H9 (cell line): ENCODE results near the gene PPP2R5B. TPM values are rescaled to one million over a fixed set of nuclear protein-coding genes. Genes with fewer than 3 reads are reported as not detected.

ENCODE experiments used
- DNase-seq: peaks from one replicate; pipeline ENCODE4 v3.0.0-alpha.2; 2017
- H2AFZ ChIP-seq: one replicate; pipeline ENCODE4 v1.6.1; 2013; ENCODE audit warnings: mild to moderate bottlenecking, low read length, control low read depth, moderate library complexity
- H2AK5ac ChIP-seq: 2 replicates; pipeline ENCODE4 v1.6.1; 2013; ENCODE audit warnings: low read length, control low read depth, mixed read lengths; ENCODE audit not compliant: insufficient read length
- H2BK120ac ChIP-seq: one replicate; pipeline ENCODE4 v1.6.1; 2013; ENCODE audit warnings: low read depth, mild to moderate bottlenecking, low read length, control low read depth, inconsistent platforms; ENCODE audit not compliant: poor library complexity, severe bottlenecking
- H2BK12ac ChIP-seq: 2 replicates; pipeline ENCODE4 v1.6.1; 2013; ENCODE audit warnings: low read length, control low read depth, mixed read lengths, low read depth; ENCODE audit not compliant: insufficient read length
- H2BK15ac ChIP-seq: 2 replicates; pipeline ENCODE4 v1.6.1; 2013; ENCODE audit warnings: low read depth, low read length, control low read depth
- H2BK20ac ChIP-seq: one replicate; pipeline ENCODE4 v1.6.1; 2013; ENCODE audit warnings: low read depth, mild to moderate bottlenecking, low read length, control low read depth, inconsistent platforms; ENCODE audit not compliant: poor library complexity, severe bottlenecking
- H2BK5ac ChIP-seq: 2 replicates; pipeline ENCODE4 v1.6.1; 2013; ENCODE audit warnings: low read length, control low read depth, mixed read lengths; ENCODE audit not compliant: insufficient read length
- H3K14ac ChIP-seq: 2 replicates; pipeline ENCODE4 v1.6.1; 2013; ENCODE audit warnings: low read length, control low read depth; ENCODE audit not compliant: insufficient read depth
- H3K18ac ChIP-seq: 2 replicates; pipeline ENCODE4 v1.6.1; 2013; ENCODE audit warnings: low read depth, mild to moderate bottlenecking, mixed read lengths, low read length, control low read depth; ENCODE audit not compliant: insufficient read length
- H3K23ac ChIP-seq: 2 replicates; pipeline ENCODE4 v1.6.1; 2013; ENCODE audit warnings: low read length, control low read depth, mixed read lengths, low read depth; ENCODE audit not compliant: insufficient read length
- H3K23me2 ChIP-seq: 2 replicates; pipeline ENCODE4 v1.6.1; 2013; ENCODE audit warnings: low read depth, mild to moderate bottlenecking, mixed read lengths, low read length, control low read depth; ENCODE audit not compliant: insufficient read length, poor library complexity, severe bottlenecking
- H3K27ac ChIP-seq: 2 replicates; pipeline ENCODE4 v1.5.1; 2013; ENCODE audit warnings: low read length, control low read depth, mixed read lengths, low read depth; ENCODE audit not compliant: insufficient read length
- H3K27me3 ChIP-seq: 2 replicates; pipeline ENCODE4 v1.6.1; 2013; ENCODE audit warnings: low read length, control low read depth, inconsistent platforms; ENCODE audit not compliant: insufficient read depth
- H3K4ac ChIP-seq: 2 replicates; pipeline ENCODE4 v1.6.1; 2013; ENCODE audit warnings: low read depth, mild to moderate bottlenecking, control low read depth, inconsistent platforms, low read length, moderate library complexity
- H3K4me1 ChIP-seq: 2 replicates; pipeline ENCODE4 v1.6.1; 2013; ENCODE audit warnings: low read length, control low read depth, inconsistent platforms; ENCODE audit not compliant: insufficient read depth
- H3K4me2 ChIP-seq: 2 replicates; pipeline ENCODE4 v1.6.1; 2013; ENCODE audit warnings: low read length, control low read depth, mixed read lengths; ENCODE audit not compliant: insufficient read length, insufficient read depth
- H3K56ac ChIP-seq: 2 replicates; pipeline ENCODE4 v1.6.1; 2013; ENCODE audit warnings: low read depth, mild to moderate bottlenecking, mixed read lengths, low read length, control low read depth; ENCODE audit not compliant: insufficient read length
- H3K79me1 ChIP-seq: 2 replicates; pipeline ENCODE4 v1.6.1; 2013; ENCODE audit warnings: low read depth, mild to moderate bottlenecking, moderate library complexity, low read length, control low read depth, inconsistent platforms; ENCODE audit not compliant: insufficient read depth, poor library complexity, severe bottlenecking
- H3K79me2 ChIP-seq: 2 replicates; pipeline ENCODE4 v1.6.1; 2013; ENCODE audit warnings: low read length, control low read depth, inconsistent platforms; ENCODE audit not compliant: insufficient read depth
- H3K9ac ChIP-seq: 2 replicates; pipeline ENCODE4 v1.6.1; 2013; ENCODE audit warnings: low read length, control low read depth, mixed read lengths; ENCODE audit not compliant: insufficient read length; ENCODE audit errors: extremely low read depth
- H3K9me3 ChIP-seq: one replicate; pipeline ENCODE4 v1.6.1; 2013; ENCODE audit warnings: low read depth, low read length, inconsistent platforms; ENCODE audit not compliant: control insufficient read depth
- H3T11ph ChIP-seq: one replicate; pipeline ENCODE4 v1.6.1; 2013; ENCODE audit warnings: mild to moderate bottlenecking, low read length, control low read depth, inconsistent platforms
- H4K20me1 ChIP-seq: one replicate; pipeline ENCODE4 v1.6.1; 2013; ENCODE audit not compliant: control insufficient read depth, insufficient read length, insufficient read depth
- H4K5ac ChIP-seq: 2 replicates; pipeline ENCODE4 v1.6.1; 2013; ENCODE audit warnings: low read depth, mild to moderate bottlenecking, mixed read lengths, low read length, control low read depth; ENCODE audit not compliant: insufficient read length
- H4K8ac ChIP-seq: replicated peaks from 2 replicates; pipeline ENCODE4 v1.6.1; 2013; ENCODE audit warnings: low read length, control low read depth, mixed read lengths, low read depth; ENCODE audit not compliant: insufficient read length
- H4K91ac ChIP-seq: 2 replicates; pipeline ENCODE4 v1.6.1; 2013; ENCODE audit warnings: low read depth, mild to moderate bottlenecking, moderate library complexity, mixed read lengths, low read length, control low read depth; ENCODE audit not compliant: insufficient read length
- H3K27ac Mint-ChIP-seq, 3 experiments: 2 replicates in 2 of 3; 3 replicates in 1 of 3; pipeline ENCODE4 v1.8.0; 2020 to 2021; ENCODE audit warnings: mixed read lengths in 3 of 3, mild to moderate bottlenecking in 1 of 3, moderate library complexity in 1 of 3
- H3K27me3 Mint-ChIP-seq: 2 replicates; pipeline ENCODE4 v1.8.0; 2021; ENCODE audit warnings: low read depth, mild to moderate bottlenecking, moderate library complexity, mixed read lengths
- H3K36me3 Mint-ChIP-seq, 3 experiments: 2 replicates in 2 of 3; 3 replicates in 1 of 3; pipeline ENCODE4 v1.8.0; 2020 to 2021; ENCODE audit warnings: low read depth in 3 of 3, mixed read lengths in 3 of 3; ENCODE audit not compliant: insufficient read depth in 1 of 3
- H3K4me1 Mint-ChIP-seq, 2 experiments: 2 replicates each; pipeline ENCODE4 v1.8.0; 2020; ENCODE audit warnings: mixed read lengths in 2 of 2
- H3K4me3 Mint-ChIP-seq, 2 experiments: 2 replicates in 1 of 2; 3 replicates in 1 of 2; pipeline ENCODE4 v1.8.0; 2020 to 2021; ENCODE audit warnings: mild to moderate bottlenecking in 2 of 2, mixed read lengths in 2 of 2, moderate library complexity in 1 of 2
- H3K9me3 Mint-ChIP-seq, 2 experiments: 2 replicates in 1 of 2; 3 replicates in 1 of 2; pipeline ENCODE4 v1.8.0; 2020; ENCODE audit warnings: mild to moderate bottlenecking in 2 of 2, mixed read lengths in 2 of 2, moderate library complexity in 1 of 2
- CTCF ChIP-seq: fragments of 200-600 bp; sonication (generic); conservative IDR thresholded peaks from 3 replicates; pipeline ENCODE4 v1.8.0; 2021; ENCODE audit warnings: antibody characterized with exemption, mild to moderate bottlenecking
- WGBS: extraction: QIAGEN DNeasy Blood & Tissue Kit; methylation state at CpG from one replicate; pipeline ENCODE4 v1.1.7; 2013; ENCODE audit warnings: missing lambda C conversion rate, low lambda C conversion rate, mixed read lengths; ENCODE audit not compliant: insufficient read length; ENCODE audit errors: extremely low coverage; 5-methylcytosine and 5-hydroxymethylcytosine counted together
- total RNA-seq: library from RNA; stranded (reverse); gene quantifications from 2 replicates; pipeline ENCODE4 v1.2.1, GENCODE V29; 2021

Gene PPP2R5B
- total RNA-seq, 1 experiment from 2014 or later: 6.3 TPM

- Histone ChIP-seq H3K27me3 (no peaks in the 10 kb centered on the region), H4K8ac (no peak overlapping the region), H3K56ac (no peak overlapping the region), H2BK20ac (no peak overlapping the region), H2BK15ac (no peak overlapping the region), H3T11ph (no peak overlapping the region), H4K20me1 (peaks cover 4% of the 10 kb centered on the region), H2BK120ac (no peak overlapping the region), H3K18ac (no peak overlapping the region), H3K23me2 (no peaks in the 10 kb centered on the region), H3K4me1 (no peaks in the 10 kb centered on the region), H3K9ac (no peak overlapping the region), H4K91ac (no peak overlapping the region), H3K9me3 (no peaks in the 10 kb centered on the region), H2AK5ac (no peak overlapping the region), H3K4ac (no peak overlapping the region), H2BK5ac (no peak overlapping the region), H3K23ac (no peak overlapping the region), H3K27ac (no peak overlapping the region), H3K14ac (no peak overlapping the region), H4K5ac (no peak overlapping the region), H2AFZ (no peak overlapping the region), H2BK12ac (no peak overlapping the region), H3K79me1 (no peaks in the 10 kb centered on the region), H3K4me2 (no peak overlapping the region), H3K79me2 (no peaks in the 10 kb centered on the region)
- Mint-ChIP-seq H3K9me3 (no peaks in the 10 kb centered on the region), H3K4me3 (no peak overlapping the region), H3K27ac (peak overlapping the region in 1 of 3 experiments; percentile 35; a peak in 2 of 7 replicates), H3K4me1 (peaks cover 0 to 3% of the 10 kb centered on the region in 2 experiments; a peak in 1 of 4 replicates), H3K36me3 (peaks cover 0 to 32% (median 27%) of the 10 kb centered on the region in 3 experiments; a peak in 6 of 7 replicates), H3K27me3 (no peaks in the 10 kb centered on the region)
- no CpG with 5 or more reads among the region's 19 CpGs for WGBS
- DNase-seq: no peak
- no peak for TF ChIP-seq CTCF
These were observed 25.9 kb upstream of the PPP2R5B start for GRCh38 chr11:64898541-64898940.
